A549 (cell line): ENCODE data around the gene GPR78.

Source experiments
- CTCF ChIP-seq: fragments of >200 bp; sonication (Bioruptor Twin); formaldehyde crosslinking; IDR thresholded peaks from 3 replicates; pipeline ENCODE4 v1.5.1; 2016
- HDAC2 ChIP-seq: fragments of 200-600 bp; sonication (generic); IDR thresholded peaks from 2 replicates; pipeline ENCODE4 v1.6.1; 2016
- MYC ChIP-seq: IDR thresholded peaks from 2 replicates; pipeline ENCODE4 v1.6.1; 2012; ENCODE audit warnings: mild to moderate bottlenecking, inconsistent platforms, low read length, improper control_type of control experiment, borderline replicate concordance
- SMC3 ChIP-seq: fragments of >200 bp; sonication (Bioruptor Twin); formaldehyde crosslinking; IDR thresholded peaks from 3 replicates; pipeline ENCODE4 v1.6.1; 2018; ENCODE audit warnings: inconsistent platforms

DNA sequence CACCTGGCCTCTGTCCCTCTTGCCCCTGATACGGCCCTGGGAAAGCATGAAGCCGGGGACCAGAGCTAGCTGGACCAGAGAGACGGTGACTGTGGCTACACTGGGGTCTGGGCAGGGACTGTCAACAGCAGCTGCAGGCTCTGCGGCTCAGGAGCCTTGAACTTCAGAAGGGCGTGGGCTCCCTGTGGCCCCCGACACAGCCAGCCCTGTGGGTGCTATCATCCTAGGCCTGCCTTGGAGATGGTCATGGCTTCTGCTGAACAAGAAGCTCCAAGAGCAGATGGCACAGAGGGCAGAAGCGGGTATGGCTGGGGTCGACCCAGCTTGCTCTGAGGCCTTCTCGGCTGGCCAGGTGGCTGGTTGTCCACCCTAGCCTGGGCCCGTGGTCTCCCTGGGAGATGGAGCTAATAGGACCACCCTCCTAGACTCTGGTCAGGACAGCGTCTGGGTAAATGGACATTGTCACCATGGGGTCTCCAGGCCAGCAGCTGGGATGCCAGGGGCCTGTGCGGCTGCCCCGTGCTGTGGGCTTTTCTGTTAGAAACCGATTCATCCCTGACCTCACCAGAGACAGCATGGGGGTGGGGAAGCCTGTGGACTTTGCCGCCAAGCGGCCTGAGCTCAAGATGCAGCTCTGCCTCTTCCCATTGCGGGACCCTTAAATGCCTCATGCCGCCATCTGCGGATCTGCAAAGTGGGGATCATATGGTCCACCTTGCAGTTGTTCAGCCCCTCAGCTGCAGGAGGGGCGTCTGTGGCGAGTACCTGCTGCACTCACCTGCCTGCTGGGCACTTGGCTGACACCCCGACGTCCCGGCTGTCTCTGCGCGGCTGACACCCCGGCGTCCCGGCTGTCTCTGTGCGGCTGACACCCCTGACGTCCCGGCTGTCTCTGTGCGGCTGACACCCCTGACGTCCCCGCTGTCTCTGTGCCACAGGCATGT lies 33.5 kb downstream of the GPR78 start:
- no peak for TF ChIP-seq MYC
- no peak for TF ChIP-seq HDAC2
- TF ChIP-seq CTCF: no peak
- no peak for TF ChIP-seq SMC3
